WTC11 (cell line): ENCODE data around the gene ACMSD. TPM values are rescaled to one million over a fixed set of nuclear protein-coding genes. Genes with fewer than 3 reads are reported as not detected.

Experiments used
- ATAC-seq: fragments of 200-7000 bp; cut with Tn5 transposase; 2 replicates; pipeline ENCODE4 v1.10.0; 2021; ENCODE audit warnings: mild to moderate bottlenecking, moderate library complexity
- CTCF ChIA-PET: fragments of 300-600 bp; sonication (Branson Sonifier 250); formaldehyde crosslinking; loops from one replicate; lab custom pipeline; 2021; ENCODE audit warnings: antibody characterized with exemption; lab: Charles Lee
- POLR2A ChIA-PET: fragments of 350-600 bp; sonication (Branson Sonifier 250); formaldehyde crosslinking; loops from one replicate; lab custom pipeline; 2021; ENCODE audit warnings: antibody characterized with exemption; lab: Charles Lee
- DNase-seq: peaks from one replicate; pipeline ENCODE4 v3.0.0; 2021; ENCODE audit warnings: low spot score
- H3K27ac Mint-ChIP-seq: 2 replicates; pipeline ENCODE4 v1.8.0; 2021; ENCODE audit warnings: mixed read lengths
- H3K27me3 Mint-ChIP-seq: 2 replicates; pipeline ENCODE4 v1.8.0; 2021; ENCODE audit warnings: low read depth, mild to moderate bottlenecking, moderate library complexity, mixed read lengths
- H3K36me3 Mint-ChIP-seq: 2 replicates; pipeline ENCODE4 v1.8.0; 2021; ENCODE audit warnings: mixed read lengths
- H3K4me1 Mint-ChIP-seq: 2 replicates; pipeline ENCODE4 v1.8.0; 2022; ENCODE audit warnings: mixed read lengths
- H3K4me3 Mint-ChIP-seq: 2 replicates; pipeline ENCODE4 v1.8.0; 2021; ENCODE audit warnings: mild to moderate bottlenecking, moderate library complexity, mixed read lengths
- H3K9me3 Mint-ChIP-seq: 2 replicates; pipeline ENCODE4 v1.8.0; 2021; ENCODE audit warnings: mixed read lengths
- ATF1 ChIP-seq: sonication (generic); formaldehyde crosslinking; IDR thresholded peaks from 2 replicates; pipeline ENCODE4 v1.8.1; 2023; ENCODE audit warnings: mild to moderate bottlenecking, moderate library complexity, missing genetic modification reagents
- ELF4 ChIP-seq: sonication (generic); formaldehyde crosslinking; IDR thresholded peaks from 2 replicates; pipeline ENCODE4 v1.8.1; 2022; ENCODE audit warnings: low read depth, mild to moderate bottlenecking, moderate library complexity, missing genetic modification reagents
- FOXP1 ChIP-seq: sonication (generic); formaldehyde crosslinking; IDR thresholded peaks from 2 replicates; pipeline ENCODE4 v1.8.0; 2022; ENCODE audit warnings: missing genetic modification reagents, mild to moderate bottlenecking, moderate library complexity, borderline replicate concordance
- GABPB1 ChIP-seq: sonication (generic); formaldehyde crosslinking; IDR thresholded peaks from 2 replicates; pipeline ENCODE4 v1.8.1; 2023; ENCODE audit warnings: mild to moderate bottlenecking, missing genetic modification reagents
- MXD4 ChIP-seq: fragments of 250-450 bp; sonication (Bioruptor Pico); IDR thresholded peaks from 2 replicates; pipeline ENCODE4 v1.8.0; 2021; ENCODE audit warnings: mild to moderate bottlenecking, moderate library complexity, borderline replicate concordance
- NR1H2 ChIP-seq: sonication (generic); formaldehyde crosslinking; IDR thresholded peaks from 2 replicates; pipeline ENCODE4 v1.9.0; 2021; ENCODE audit warnings: mild to moderate bottlenecking, moderate library complexity, missing genetic modification reagents
- OVOL2 ChIP-seq: fragments of 250-450 bp; sonication (Bioruptor Pico); IDR thresholded peaks from 2 replicates; pipeline ENCODE4 v1.9.0; 2021; ENCODE audit warnings: mild to moderate bottlenecking, borderline replicate concordance
- SMAD3 ChIP-seq: sonication (generic); formaldehyde crosslinking; IDR thresholded peaks from 2 replicates; pipeline ENCODE4 v1.8.0; 2022; ENCODE audit warnings: missing genetic modification reagents, mild to moderate bottlenecking, borderline replicate concordance
- SMAD4 ChIP-seq: sonication (generic); formaldehyde crosslinking; IDR thresholded peaks from 2 replicates; pipeline ENCODE4 v1.8.0; 2022; ENCODE audit warnings: mild to moderate bottlenecking, missing genetic modification reagents
- TEAD1 ChIP-seq: sonication (generic); formaldehyde crosslinking; IDR thresholded peaks from 2 replicates; pipeline ENCODE4 v1.8.0; 2022; ENCODE audit warnings: mild to moderate bottlenecking, missing genetic modification reagents
- ZNF219 ChIP-seq: sonication (generic); formaldehyde crosslinking; IDR thresholded peaks from 2 replicates; pipeline ENCODE4 v1.8.0; 2023; ENCODE audit warnings: missing genetic modification reagents, mild to moderate bottlenecking, borderline replicate concordance
- ZNF232 ChIP-seq: sonication (generic); formaldehyde crosslinking; IDR thresholded peaks from 2 replicates; pipeline ENCODE4 v1.8.0; 2022; ENCODE audit warnings: mild to moderate bottlenecking, missing genetic modification reagents
- ZNF416 ChIP-seq: fragments of 250-450 bp; sonication (Bioruptor Pico); IDR thresholded peaks from 2 replicates; pipeline ENCODE4 v1.9.0; 2021; ENCODE audit warnings: mild to moderate bottlenecking, inconsistent platforms
- total RNA-seq: library from RNA; stranded (reverse); gene quantifications from 3 replicates; pipeline ENCODE4 v1.2.3, GENCODE V29; 2021
- TF ChIP-seq, protein P1 (sequence below): sonication (generic); formaldehyde crosslinking; IDR thresholded peaks from 2 replicates; pipeline ENCODE4 v1.8.1; 2022; ENCODE audit warnings: low read depth, missing genetic modification reagents, borderline replicate concordance
- TF ChIP-seq, protein P2 (sequence below): fragments of 250-450 bp; sonication (Bioruptor Pico); IDR thresholded peaks from 2 replicates; pipeline ENCODE4 v1.9.0; 2021; ENCODE audit warnings: moderate library complexity, mild to moderate bottlenecking, inconsistent platforms, borderline replicate concordance
- TF ChIP-seq, protein P3 (sequence below): sonication (generic); formaldehyde crosslinking; IDR thresholded peaks from 2 replicates; pipeline ENCODE4 v1.8.0; 2022; ENCODE audit warnings: mild to moderate bottlenecking, missing genetic modification reagents
- TF ChIP-seq, protein P4 (sequence below): sonication (generic); formaldehyde crosslinking; IDR thresholded peaks from 2 replicates; pipeline ENCODE4 v1.8.1; 2023; ENCODE audit warnings: mild to moderate bottlenecking, missing genetic modification reagents, borderline replicate concordance
- TF ChIP-seq, protein P5 (sequence below): sonication (generic); formaldehyde crosslinking; IDR thresholded peaks from 2 replicates; pipeline ENCODE4 v1.8.0; 2023; ENCODE audit warnings: missing genetic modification reagents

ACMSD gene
- total RNA-seq, 1 experiment from 2014 or later: not detected

DNA sequence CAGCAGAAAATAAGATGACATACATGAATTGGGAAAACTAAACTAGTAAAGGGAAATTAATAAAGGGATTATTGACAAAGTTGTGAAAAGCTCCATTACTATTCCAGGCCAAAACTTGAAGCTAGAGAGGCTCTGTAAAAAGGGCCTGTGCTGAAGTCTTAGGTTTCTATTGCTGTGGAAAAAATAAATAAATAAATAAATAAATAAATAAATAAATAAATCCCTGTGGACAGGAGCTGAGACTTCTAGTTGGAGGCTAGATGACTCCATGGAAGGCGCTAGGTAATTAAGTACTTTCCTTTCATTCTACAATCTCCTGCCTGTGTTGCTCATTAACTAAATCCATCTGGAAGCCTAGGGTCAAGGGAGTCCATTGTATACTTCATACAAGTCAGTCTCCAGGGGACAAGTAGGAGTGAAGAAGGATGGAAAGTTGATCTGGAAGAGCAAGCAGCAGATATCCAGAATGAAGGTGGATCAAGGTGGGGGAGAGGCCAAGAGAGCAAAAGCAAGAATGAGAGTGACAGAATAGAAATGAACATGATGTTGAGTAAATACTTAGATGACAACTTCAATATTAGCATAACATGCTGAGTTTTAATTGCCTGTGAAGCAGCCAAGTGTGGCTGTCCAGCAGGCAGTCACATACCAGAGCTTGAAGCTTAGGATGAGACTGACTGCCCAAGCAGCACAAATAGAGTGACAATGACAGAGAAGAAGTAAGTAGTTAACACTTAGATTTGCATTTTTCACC, 54.0 kb downstream of the ACMSD start:
- H3K9me3 Mint-ChIP-seq: no peaks in the 10 kb centered on the region
- ChIA-PET CTCF (interaction anchor here (1.8 kb wide), 1 partner anchor 442 kb away, joined by 6 read pairs; no protein-coding TSS in a partner anchor), POLR2A (no interaction called here)
- DNase-seq: no peak
- no peaks in the 10 kb centered on the region for H3K27me3 Mint-ChIP-seq
- H3K36me3 Mint-ChIP-seq: no peaks in the 10 kb centered on the region
- H3K4me3 Mint-ChIP-seq: no peak overlapping the region
- no peaks in the 10 kb centered on the region for H3K4me1 Mint-ChIP-seq
- ATAC-seq: no peak
- H3K27ac Mint-ChIP-seq: no peak overlapping the region; the same call in 1 of the 2 replicates
- TF ChIP-seq ZNF416 (CRISPR knock-in tag) (no peak), ATF1 (no peak), GABPB1 (no peak), ELF4 (CRISPR knock-in tag) (no peak), FOXP1 (CRISPR knock-in tag) (no peak), ZNF232 (no peak), SMAD4 (CRISPR knock-in tag) (no peak), MXD4 (CRISPR knock-in tag) (no peak), SMAD3 (CRISPR knock-in tag) (no peak), TEAD1 (CRISPR knock-in tag) (no peak), ZNF219 (no peak), NR1H2 (CRISPR knock-in tag) (no peak), OVOL2 (no peak)
- TF ChIP-seq, protein P1, sequence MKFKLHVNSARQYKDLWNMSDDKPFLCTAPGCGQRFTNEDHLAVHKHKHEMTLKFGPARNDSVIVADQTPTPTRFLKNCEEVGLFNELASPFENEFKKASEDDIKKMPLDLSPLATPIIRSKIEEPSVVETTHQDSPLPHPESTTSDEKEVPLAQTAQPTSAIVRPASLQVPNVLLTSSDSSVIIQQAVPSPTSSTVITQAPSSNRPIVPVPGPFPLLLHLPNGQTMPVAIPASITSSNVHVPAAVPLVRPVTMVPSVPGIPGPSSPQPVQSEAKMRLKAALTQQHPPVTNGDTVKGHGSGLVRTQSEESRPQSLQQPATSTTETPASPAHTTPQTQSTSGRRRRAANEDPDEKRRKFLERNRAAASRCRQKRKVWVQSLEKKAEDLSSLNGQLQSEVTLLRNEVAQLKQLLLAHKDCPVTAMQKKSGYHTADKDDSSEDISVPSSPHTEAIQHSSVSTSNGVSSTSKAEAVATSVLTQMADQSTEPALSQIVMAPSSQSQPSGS (CRISPR knock-in tag): no peak
- TF ChIP-seq, protein P2, sequence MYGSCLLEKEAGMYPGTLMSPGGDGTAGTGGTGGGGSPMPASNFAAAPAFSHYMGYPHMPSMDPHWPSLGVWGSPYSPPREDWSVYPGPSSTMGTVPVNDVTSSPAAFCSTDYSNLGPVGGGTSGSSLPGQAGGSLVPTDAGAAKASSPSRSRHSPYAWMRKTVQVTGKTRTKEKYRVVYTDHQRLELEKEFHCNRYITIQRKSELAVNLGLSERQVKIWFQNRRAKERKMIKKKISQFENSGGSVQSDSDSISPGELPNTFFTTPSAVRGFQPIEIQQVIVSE: no peak
- TF ChIP-seq, protein P3, sequence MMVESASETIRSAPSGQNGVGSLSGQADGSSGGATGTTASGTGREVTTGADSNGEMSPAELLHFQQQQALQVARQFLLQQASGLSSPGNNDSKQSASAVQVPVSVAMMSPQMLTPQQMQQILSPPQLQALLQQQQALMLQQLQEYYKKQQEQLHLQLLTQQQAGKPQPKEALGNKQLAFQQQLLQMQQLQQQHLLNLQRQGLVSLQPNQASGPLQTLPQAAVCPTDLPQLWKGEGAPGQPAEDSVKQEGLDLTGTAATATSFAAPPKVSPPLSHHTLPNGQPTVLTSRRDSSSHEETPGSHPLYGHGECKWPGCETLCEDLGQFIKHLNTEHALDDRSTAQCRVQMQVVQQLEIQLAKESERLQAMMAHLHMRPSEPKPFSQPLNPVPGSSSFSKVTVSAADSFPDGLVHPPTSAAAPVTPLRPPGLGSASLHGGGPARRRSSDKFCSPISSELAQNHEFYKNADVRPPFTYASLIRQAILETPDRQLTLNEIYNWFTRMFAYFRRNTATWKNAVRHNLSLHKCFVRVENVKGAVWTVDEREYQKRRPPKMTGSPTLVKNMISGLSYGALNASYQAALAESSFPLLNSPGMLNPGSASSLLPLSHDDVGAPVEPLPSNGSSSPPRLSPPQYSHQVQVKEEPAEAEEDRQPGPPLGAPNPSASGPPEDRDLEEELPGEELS (CRISPR knock-in tag): no peak
- TF ChIP-seq, protein P4, sequence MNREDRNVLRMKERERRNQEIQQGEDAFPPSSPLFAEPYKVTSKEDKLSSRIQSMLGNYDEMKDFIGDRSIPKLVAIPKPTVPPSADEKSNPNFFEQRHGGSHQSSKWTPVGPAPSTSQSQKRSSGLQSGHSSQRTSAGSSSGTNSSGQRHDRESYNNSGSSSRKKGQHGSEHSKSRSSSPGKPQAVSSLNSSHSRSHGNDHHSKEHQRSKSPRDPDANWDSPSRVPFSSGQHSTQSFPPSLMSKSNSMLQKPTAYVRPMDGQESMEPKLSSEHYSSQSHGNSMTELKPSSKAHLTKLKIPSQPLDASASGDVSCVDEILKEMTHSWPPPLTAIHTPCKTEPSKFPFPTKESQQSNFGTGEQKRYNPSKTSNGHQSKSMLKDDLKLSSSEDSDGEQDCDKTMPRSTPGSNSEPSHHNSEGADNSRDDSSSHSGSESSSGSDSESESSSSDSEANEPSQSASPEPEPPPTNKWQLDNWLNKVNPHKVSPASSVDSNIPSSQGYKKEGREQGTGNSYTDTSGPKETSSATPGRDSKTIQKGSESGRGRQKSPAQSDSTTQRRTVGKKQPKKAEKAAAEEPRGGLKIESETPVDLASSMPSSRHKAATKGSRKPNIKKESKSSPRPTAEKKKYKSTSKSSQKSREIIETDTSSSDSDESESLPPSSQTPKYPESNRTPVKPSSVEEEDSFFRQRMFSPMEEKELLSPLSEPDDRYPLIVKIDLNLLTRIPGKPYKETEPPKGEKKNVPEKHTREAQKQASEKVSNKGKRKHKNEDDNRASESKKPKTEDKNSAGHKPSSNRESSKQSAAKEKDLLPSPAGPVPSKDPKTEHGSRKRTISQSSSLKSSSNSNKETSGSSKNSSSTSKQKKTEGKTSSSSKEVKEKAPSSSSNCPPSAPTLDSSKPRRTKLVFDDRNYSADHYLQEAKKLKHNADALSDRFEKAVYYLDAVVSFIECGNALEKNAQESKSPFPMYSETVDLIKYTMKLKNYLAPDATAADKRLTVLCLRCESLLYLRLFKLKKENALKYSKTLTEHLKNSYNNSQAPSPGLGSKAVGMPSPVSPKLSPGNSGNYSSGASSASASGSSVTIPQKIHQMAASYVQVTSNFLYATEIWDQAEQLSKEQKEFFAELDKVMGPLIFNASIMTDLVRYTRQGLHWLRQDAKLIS (CRISPR knock-in tag): no peak
- TF ChIP-seq, protein P5, sequence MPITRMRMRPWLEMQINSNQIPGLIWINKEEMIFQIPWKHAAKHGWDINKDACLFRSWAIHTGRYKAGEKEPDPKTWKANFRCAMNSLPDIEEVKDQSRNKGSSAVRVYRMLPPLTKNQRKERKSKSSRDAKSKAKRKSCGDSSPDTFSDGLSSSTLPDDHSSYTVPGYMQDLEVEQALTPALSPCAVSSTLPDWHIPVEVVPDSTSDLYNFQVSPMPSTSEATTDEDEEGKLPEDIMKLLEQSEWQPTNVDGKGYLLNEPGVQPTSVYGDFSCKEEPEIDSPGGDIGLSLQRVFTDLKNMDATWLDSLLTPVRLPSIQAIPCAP (CRISPR knock-in tag): no peak
